Calu3 (cell line): ENCODE results near the gene NOC2L. TPM values are rescaled to one million over a fixed set of nuclear protein-coding genes. Genes with fewer than 3 reads are reported as not detected.
"Not testable (repeated sequence)": the region's sequence is repeated elsewhere in the genome, so short reads cannot be mapped to it uniquely, and the experiment has no call there.

Source experiments
- BruUV-seq: library from RNA; stranded (reverse); fragments of 400-500 nt; replicated peaks from 2 replicates; lab custom pipeline; 2021; lab: Mats Ljungman, UMichigan
- CTCF ChIA-PET: fragments of 300-600 bp; sonication (Branson Sonifier 250); formaldehyde crosslinking; loops from one replicate; lab custom pipeline; 2022; ENCODE audit warnings: antibody characterized with exemption; lab: Charles Lee
- DNase-seq: peaks from one replicate; pipeline ENCODE4 v3.0.0; 2022
- H3K27ac Mint-ChIP-seq: one replicate; pipeline ENCODE4 v1.8.0; 2022; ENCODE audit warnings: mixed read lengths; ENCODE audit not compliant: unreplicated experiment
- H3K27me3 Mint-ChIP-seq: one replicate; pipeline ENCODE4 v1.8.0; 2022; ENCODE audit warnings: mixed read lengths; ENCODE audit not compliant: unreplicated experiment
- H3K36me3 Mint-ChIP-seq: one replicate; pipeline ENCODE4 v1.8.0; 2022; ENCODE audit warnings: mild to moderate bottlenecking, moderate library complexity, mixed read lengths; ENCODE audit not compliant: insufficient read depth, unreplicated experiment
- H3K4me1 Mint-ChIP-seq: one replicate; pipeline ENCODE4 v1.8.0; 2022; ENCODE audit warnings: mild to moderate bottlenecking, low read depth, mixed read lengths; ENCODE audit not compliant: unreplicated experiment
- H3K4me3 Mint-ChIP-seq: one replicate; pipeline ENCODE4 v1.8.0; 2022; ENCODE audit warnings: mild to moderate bottlenecking, low read depth, moderate library complexity, mixed read lengths; ENCODE audit not compliant: unreplicated experiment
- H3K9me3 Mint-ChIP-seq: one replicate; pipeline ENCODE4 v1.8.0; 2022; ENCODE audit warnings: low read depth, mixed read lengths; ENCODE audit not compliant: unreplicated experiment
- CTCF ChIP-seq: fragments of 200-600 bp; IDR thresholded peaks from one replicate; pipeline ENCODE4 v1.8.0; 2022; ENCODE audit warnings: antibody characterized with exemption; ENCODE audit not compliant: unreplicated experiment
- intact Hi-C: fragments of 100-400 bp; cut with micrococcal nuclease; formaldehyde crosslinking; loops from one replicate; pipeline ENCODE4 v1.10.0; 2022; ENCODE audit not compliant: unreplicated experiment
- total RNA-seq: library from RNA; stranded (reverse); gene quantifications from 2 replicates; pipeline ENCODE4 v1.2.3, GENCODE V29; 2022

Gene NOC2L
- total RNA-seq, 1 experiment from 2014 or later: 98.6 TPM

GRCh38 chr1:991895-992294 lies 32.8 kb upstream of the NOC2L start:
- H3K4me3 Mint-ChIP-seq: no peak overlapping the region
- no peak for TF ChIP-seq CTCF
- H3K4me1 Mint-ChIP-seq: peaks cover 7% of the 10 kb centered on the region
- CTCF ChIA-PET: no interaction called here
- intact Hi-C loops: no loop called here
- no TSS peak for BruUV-seq
- peaks cover 10% of the 10 kb centered on the region for H3K36me3 Mint-ChIP-seq
- H3K27ac Mint-ChIP-seq: no peak overlapping the region
- DNase-seq: no peak
- H3K9me3 Mint-ChIP-seq: no peaks in the 10 kb centered on the region
- H3K27me3 Mint-ChIP-seq: peaks cover 19% of the 10 kb centered on the region

GRCh38 chr1:991275-991674 lies 32.2 kb upstream of the NOC2L start:
- peaks cover 19% of the 10 kb centered on the region for H3K27me3 Mint-ChIP-seq
- H3K27ac Mint-ChIP-seq, DNase-seq, H3K4me1 Mint-ChIP-seq, H3K36me3 Mint-ChIP-seq, H3K9me3 Mint-ChIP-seq, H3K4me3 Mint-ChIP-seq, CTCF ChIA-PET, intact Hi-C loops, BruUV-seq: not testable (repeated sequence)

GRCh38 chr1:988061-988460 lies 29.0 kb upstream of the NOC2L start:
- BruUV-seq, H3K9me3 Mint-ChIP-seq, DNase-seq, H3K4me1 Mint-ChIP-seq, H3K36me3 Mint-ChIP-seq, intact Hi-C loops, CTCF ChIA-PET, H3K27ac Mint-ChIP-seq, H3K4me3 Mint-ChIP-seq: not testable (repeated sequence)
- H3K27me3 Mint-ChIP-seq: peaks cover 40% of the 10 kb centered on the region

- Mint-ChIP-seq H3K27me3 (peaks cover 52% of the 10 kb centered on the region), H3K9me3 (no peaks in the 10 kb centered on the region), H3K4me3 (no peak overlapping the region), H3K4me1 (no peaks in the 10 kb centered on the region), H3K36me3 (no peaks in the 10 kb centered on the region), H3K27ac (no peak overlapping the region)
- intact Hi-C loops: no loop called here
- TF ChIP-seq CTCF: no peak
- CTCF ChIA-PET: interaction anchor here (2.9 kb wide), 1 partner anchor 79 kb away, joined by 9 read pairs; no protein-coding TSS in a partner anchor
- DNase-seq: no peak
- no TSS peak for BruUV-seq
Measured at GRCh38 chr1:985126-985525, 26.1 kb upstream of the NOC2L start.

GRCh38 chr1:984476-984814 lies 25.4 kb upstream of the NOC2L start:
- intact Hi-C loops: no loop called here
- Mint-ChIP-seq H3K4me3 (no peak overlapping the region), H3K27me3 (peaks cover 49% of the 10 kb centered on the region), H3K36me3 (no peaks in the 10 kb centered on the region), H3K9me3 (no peaks in the 10 kb centered on the region), H3K27ac (no peak overlapping the region), H3K4me1 (no peaks in the 10 kb centered on the region)
- DNase-seq: no peak
- BruUV-seq: no TSS peak
- TF ChIP-seq CTCF: peak; percentile 8
- CTCF ChIA-PET: interaction anchor here (0.7 to 2.9 kb wide), 2 partner anchors 18 to 79 kb away, joined by 3 to 9 read pairs; no protein-coding TSS in a partner anchor
